HCT116 (cell line): ENCODE measurements around the gene MAP2K3. TPM values are rescaled to one million over a fixed set of nuclear protein-coding genes. Genes with fewer than 3 reads are reported as not detected.
A peak's percentile ranks its signal among the peaks of the same experiment; 100 is the strongest.

Source experiments
- ATAC-seq: fragments of 200-7000 bp; cut with Tn5 transposase; 2 replicates; pipeline ENCODE4 v1.9.1; 2020; ENCODE audit warnings: mild to moderate bottlenecking, moderate library complexity
- BruUV-seq: library from RNA; stranded (reverse); fragments of 400-500 nt; replicated peaks from 2 replicates; lab custom pipeline; 2021; lab: Mats Ljungman, UMichigan
- CTCF ChIA-PET: fragments of 300-600 bp; sonication (Branson Sonifier 250); formaldehyde crosslinking; loops from one replicate; lab custom pipeline; 2021; ENCODE audit warnings: antibody characterized with exemption; lab: Charles Lee
- POLR2A ChIA-PET: fragments of 300-600, 350-600 bp; sonication (Branson Sonifier 250); formaldehyde crosslinking; loops from one replicate; lab custom pipeline; 2021; ENCODE audit warnings: antibody characterized with exemption; lab: Charles Lee
- RAD21 ChIA-PET, 2 experiments: fragments of 300-600 bp; sonication (Branson Sonifier 250); formaldehyde crosslinking; loops; one replicate each; lab custom pipeline; 2023; ENCODE audit warnings: low total read pairs in 2 of 2; ENCODE audit not compliant: uncharacterized antibody in 2 of 2, unreplicated experiment in 2 of 2, low non-redundant PET in 1 of 2; lab: Charles Lee
- DNase-seq: peaks from one replicate; pipeline ENCODE4 v3.0.0-alpha.2; 2010; ENCODE audit warnings: low read depth, low spot score
- H2AFZ ChIP-seq: fragments of 200-600 bp; shearing (Covaris generic), sonication (generic); 2 replicates; pipeline ENCODE4 v1.6.1; 2017; ENCODE audit warnings: low read depth, mixed run types, mixed read lengths, antibody characterized with exemption, low read length; ENCODE audit not compliant: poor library complexity, severe bottlenecking
- H3K27ac ChIP-seq: 2 replicates; pipeline ENCODE4 v1.5.1; 2012; ENCODE audit warnings: low read depth, low read length
- H3K27me3 ChIP-seq: fragments of 200-600 bp; sonication (generic); 2 replicates; pipeline ENCODE4 v1.6.1; 2016; ENCODE audit warnings: mixed run types, low read length, mixed read lengths; ENCODE audit not compliant: insufficient read depth
- H3K36me3 ChIP-seq, 2 experiments: fragments of 200-500 bp in 1 of 2; fragments of 200-600 bp in 1 of 2; sonication (Bioruptor generic) in 1 of 2; sonication (generic) in 1 of 2; 2 replicates each; pipeline versions ENCODE4 v1.5.1 to v1.6.1; 2014 to 2016; ENCODE audit warnings: low read length in 2 of 2, inconsistent platforms in 1 of 2, mixed read lengths in 1 of 2, mixed run types in 1 of 2; ENCODE audit not compliant: insufficient read depth in 2 of 2, control insufficient read depth in 1 of 2
- H3K4me1 ChIP-seq, 2 experiments: fragments of 200-600 bp in 1 of 2; sonication (generic) in 1 of 2; 2 replicates each; pipeline versions ENCODE4 v1.5.1 to v1.6.1; 2012 to 2017; ENCODE audit warnings: low read length in 2 of 2, inconsistent platforms in 1 of 2, mild to moderate bottlenecking in 1 of 2, mixed read lengths in 1 of 2, mixed run types in 1 of 2, moderate library complexity in 1 of 2; ENCODE audit not compliant: insufficient read depth in 2 of 2, control insufficient read depth in 1 of 2
- H3K4me2 ChIP-seq: fragments of 200-600 bp; sonication (generic); 2 replicates; pipeline ENCODE4 v1.6.1; 2017; ENCODE audit warnings: mixed run types, low read length, mixed read lengths
- H3K4me3 ChIP-seq, 2 experiments: fragments of 200-600 bp in 1 of 2; sonication (generic) in 1 of 2; replicated peaks in 1 of 2; 2 replicates each; pipeline ENCODE4 v1.5.1; 2011 to 2016; ENCODE audit warnings: low read length in 2 of 2, control low read depth in 1 of 2, low read depth in 1 of 2, mild to moderate bottlenecking in 1 of 2, mixed read lengths in 1 of 2, mixed run types in 1 of 2
- H3K79me2 ChIP-seq: fragments of 200-600 bp; sonication (generic); 2 replicates; pipeline ENCODE4 v1.6.1; 2017; ENCODE audit warnings: mild to moderate bottlenecking, mixed run types, low read length, moderate library complexity, mixed read lengths; ENCODE audit not compliant: insufficient read depth
- H3K9ac ChIP-seq: fragments of 200-600 bp; sonication (generic); 2 replicates; pipeline ENCODE4 v1.6.1; 2016; ENCODE audit warnings: low read length, mixed read lengths
- H3K9me2 ChIP-seq: fragments of 200-600 bp; sonication (generic), shearing (Covaris generic); 2 replicates; pipeline ENCODE4 v1.6.1; 2017; ENCODE audit warnings: mixed run types, mild to moderate bottlenecking, moderate library complexity; ENCODE audit not compliant: insufficient read depth
- H3K9me3 ChIP-seq, 2 experiments: fragments of 200-500 bp in 1 of 2; fragments of 200-600 bp in 1 of 2; sonication (Bioruptor generic) in 1 of 2; sonication (generic) in 1 of 2; 2 replicates each; pipeline ENCODE4 v1.6.1; 2014 to 2017; ENCODE audit warnings: low read length in 2 of 2, mixed read lengths in 2 of 2, inconsistent platforms in 1 of 2, low read depth in 1 of 2, mild to moderate bottlenecking in 1 of 2, mixed run types in 1 of 2, moderate library complexity in 1 of 2; ENCODE audit not compliant: control insufficient read depth in 1 of 2, insufficient read depth in 1 of 2
- H4K20me1 ChIP-seq: fragments of 200-600 bp; sonication (generic), shearing (Covaris generic); 2 replicates; pipeline ENCODE4 v1.6.1; 2017; ENCODE audit warnings: mixed run types, mild to moderate bottlenecking, moderate library complexity; ENCODE audit not compliant: insufficient read depth
- ATF3 ChIP-seq: IDR thresholded peaks from 2 replicates; pipeline ENCODE4 v1.6.1; 2012
- CBX3 ChIP-seq: IDR thresholded peaks from 2 replicates; pipeline ENCODE4 v1.6.1; 2012; ENCODE audit warnings: low read depth
- CEBPB ChIP-seq: IDR thresholded peaks from 2 replicates; pipeline ENCODE4 v1.6.1; 2012; ENCODE audit warnings: low read depth
- CTCF ChIP-seq, 3 experiments: fragments of 200-600 bp in 1 of 3; sonication (generic) in 1 of 3; IDR thresholded peaks in 2 of 3; conservative IDR thresholded peaks in 1 of 3; 2 replicates each; pipeline ENCODE4 v1.5.1; 2012 to 2017; ENCODE audit warnings: low read depth in 2 of 3, low read length in 2 of 3, antibody characterized with exemption in 1 of 3, borderline replicate concordance in 1 of 3, control low read depth in 1 of 3, mild to moderate bottlenecking in 1 of 3, mixed read lengths in 1 of 3, mixed run types in 1 of 3, moderate library complexity in 1 of 3; ENCODE audit not compliant: insufficient read depth in 1 of 3
- EGR1 ChIP-seq: IDR thresholded peaks from 2 replicates; pipeline ENCODE4 v1.6.1; 2012; ENCODE audit warnings: low read depth
- ELF1 ChIP-seq: IDR thresholded peaks from 2 replicates; pipeline ENCODE4 v1.6.1; 2012; ENCODE audit warnings: low read depth, borderline replicate concordance
- EZH2 ChIP-seq: fragments of 200-600 bp; sonication (generic); IDR thresholded peaks from 2 replicates; pipeline ENCODE4 v1.6.1; 2017; ENCODE audit warnings: antibody characterized with exemption, mixed run types
- FOSL1 ChIP-seq: IDR thresholded peaks from 2 replicates; pipeline ENCODE4 v1.6.1; 2012; ENCODE audit warnings: low read depth
- JUND ChIP-seq: IDR thresholded peaks from 2 replicates; pipeline ENCODE4 v1.6.1; 2012
- POLR2AphosphoS5 ChIP-seq: IDR thresholded peaks from 2 replicates; pipeline ENCODE4 v1.6.1; 2011; ENCODE audit warnings: mild to moderate bottlenecking, low read depth, low read length, moderate library complexity
- RAD21 ChIP-seq: IDR thresholded peaks from 2 replicates; pipeline ENCODE4 v1.6.1; 2012; ENCODE audit warnings: low read depth, mild to moderate bottlenecking
- SIN3A ChIP-seq: IDR thresholded peaks from 2 replicates; pipeline ENCODE4 v1.6.1; 2012; ENCODE audit warnings: low read depth
- SP1 ChIP-seq: IDR thresholded peaks from 2 replicates; pipeline ENCODE4 v1.6.1; 2012; ENCODE audit warnings: low read depth
- SRF ChIP-seq: IDR thresholded peaks from 2 replicates; pipeline ENCODE4 v1.6.1; 2012; ENCODE audit warnings: low read depth
- TCF7L2 ChIP-seq: IDR thresholded peaks from 2 replicates; pipeline ENCODE4 v1.7.0; 2011; ENCODE audit warnings: borderline replicate concordance, inconsistent platforms; ENCODE audit not compliant: insufficient read depth, insufficient read length; ENCODE audit errors: extremely low read depth
- YY1 ChIP-seq: IDR thresholded peaks from 2 replicates; pipeline ENCODE4 v1.6.1; 2011; ENCODE audit warnings: low read length, low read depth, moderate library complexity, mild to moderate bottlenecking; ENCODE audit not compliant: insufficient replicate concordance; ENCODE audit errors: extremely low read depth
- ZFX ChIP-seq: fragments of 450-650 bp; IDR thresholded peaks from 2 replicates; pipeline ENCODE4 v1.6.1; 2017
- ZNF274 ChIP-seq: fragments of 200-500 bp; sonication (Bioruptor generic); IDR thresholded peaks from 2 replicates; pipeline ENCODE4 v1.6.1; 2014; ENCODE audit warnings: mild to moderate bottlenecking, low read depth, low read length, inconsistent platforms
- intact Hi-C: fragments of 100-400 bp; cut with micrococcal nuclease; formaldehyde crosslinking; loops from 2 replicates; pipeline ENCODE4 v1.10.0; 2022
- total RNA-seq: library from RNA; stranded (reverse); gene quantifications from one replicate; pipeline ENCODE4 v1.2.1, GENCODE V29; 2021; ENCODE audit not compliant: unreplicated experiment

Gene MAP2K3
- total RNA-seq, 1 experiment from 2014 or later: 96.7 TPM

GRCh38 chr17:21282231-21282630, 2.3 kb upstream of the MAP2K3 start:
- Histone ChIP-seq H3K4me1 (peaks cover 47 to 73% of the 10 kb centered on the region in 2 experiments), H3K79me2 (peaks cover 27% of the 10 kb centered on the region), H3K27ac (peak overlapping the region; percentile 44; the same call in 1 of the 2 replicates), H3K9me3 (no peaks in the 10 kb centered on the region), H4K20me1 (no peaks in the 10 kb centered on the region), H3K27me3 (no peaks in the 10 kb centered on the region), H3K9ac (peak overlapping the region; percentile 96), H3K9me2 (no peaks in the 10 kb centered on the region), H3K4me3 (peak overlapping the region in 1 of 2 experiments; percentile 10; a peak in 1 of 4 replicates), H2AFZ (no peak overlapping the region), H3K36me3 (no peaks in the 10 kb centered on the region)
- ChIA-PET RAD21 (no interaction called here), POLR2A (interaction anchor here (0.8 kb wide), 1 partner anchor 24 kb away, joined by 3 read pairs; no protein-coding TSS in a partner anchor), CTCF (interaction anchor here (0.5 to 0.9 kb wide), 4 partner anchors 19 to 239 kb away, joined by 3 read pairs; no protein-coding TSS in a partner anchor)
- no TSS peak for BruUV-seq
- intact Hi-C loops: loop anchor here (10.0 kb wide), 1 partner anchor 173 kb away; no protein-coding TSS in a partner anchor
- TF ChIP-seq POLR2AphosphoS5: peak; percentile 42; the same call in 1 of the 2 replicates
- TF ChIP-seq EGR1: no peak
- TF ChIP-seq CBX3: no peak
- peak; percentile 80 for TF ChIP-seq TCF7L2
- peak; percentile 21 for TF ChIP-seq YY1
- peak; percentile 79 for TF ChIP-seq FOSL1
- TF ChIP-seq SP1: peak; percentile 59
- peak; percentile 82 for TF ChIP-seq JUND
- TF ChIP-seq SIN3A: peak; percentile 68; the same call in 1 of the 2 replicates
- TF ChIP-seq, all 23 proteins: peak for 7
- DNase-seq (peak; percentile 67), ATAC-seq (peak; percentile 26)
- peak overlapping the region; percentile 99 for H3K4me2 ChIP-seq

GRCh38 chr17:21282850-21283249, 1.7 kb upstream of the MAP2K3 start:
- H3K4me3 ChIP-seq: peak overlapping the region in 1 of 2 experiments; percentile 10; a peak in 1 of 4 replicates
- peak overlapping the region; percentile 44; the same call in 1 of the 2 replicates for H3K27ac ChIP-seq
- no peaks in the 10 kb centered on the region for H3K27me3 ChIP-seq
- intact Hi-C loops: loop anchor here (10.0 kb wide), 1 partner anchor 172 kb away; no protein-coding TSS in a partner anchor
- no peak for ATAC-seq
- no peaks in the 10 kb centered on the region for H3K9me3 ChIP-seq
- no TSS peak for BruUV-seq
- no peaks in the 10 kb centered on the region for H3K9me2 ChIP-seq
- H3K9ac ChIP-seq: peak overlapping the region; percentile 96
- H4K20me1 ChIP-seq: no peaks in the 10 kb centered on the region
- H3K4me1 ChIP-seq: peaks cover 51 to 80% of the 10 kb centered on the region in 2 experiments
- no peaks in the 10 kb centered on the region for H3K36me3 ChIP-seq
- ChIA-PET CTCF (interaction anchor here (0.5 to 0.9 kb wide), 4 partner anchors 20 to 240 kb away, joined by 3 read pairs; no protein-coding TSS in a partner anchor), RAD21 (no interaction called here), POLR2A (no interaction called here)
- no peak overlapping the region for H2AFZ ChIP-seq
- peaks cover 33% of the 10 kb centered on the region for H3K79me2 ChIP-seq
- H3K4me2 ChIP-seq: peak overlapping the region; percentile 99
- DNase-seq: no peak
- TF ChIP-seq RAD21 (no peak), EZH2 (no peak), CBX3 (no peak), ATF3 (no peak), JUND (no peak), EGR1 (no peak), YY1 (no peak), ZNF274 (no peak), TCF7L2 (no peak), SRF (no peak), ZFX (no peak), ELF1 (no peak), SP1 (no peak), CTCF (IDR thresholded peaks at IDR 0.05 in 2 of 3, conservative IDR thresholded peaks at IDR 0.05 in 1 of 3; ENCODE audit: borderline replicate concordance in 1 of 3, insufficient read depth in 1 of 3, low read depth in 2 of 3, low read length in 2 of 3) (no peak), CEBPB (no peak), SIN3A (no peak)
